Body of pancreas (tissue), 4 donors: ENCODE results near the gene PRR20G. TPM values are rescaled to one million over a fixed set of nuclear protein-coding genes. Genes with fewer than 3 reads are reported as not detected.
"Not testable (repeated sequence)": the region's sequence is repeated elsewhere in the genome, so short reads cannot be mapped to it uniquely, and the experiment has no call there.

Experiments used
- ATAC-seq: fragments of 150-250 bp; one replicate; pipeline ENCODE4 v1.9.1; 2016
- DNase-seq, 4 donors: peaks; one replicate each; pipeline ENCODE4 v3.0.0-alpha.2; 2019
- H3K27ac ChIP-seq, 4 donors: fragments of 200-600 bp; sonication (generic); 1 replicate in 3 of 4; 2 replicates in 1 of 4; pipeline versions ENCODE4 v1.5.1 to v1.6.1; 2016 to 2019; ENCODE audit warnings: mild to moderate bottlenecking in 1 of 4, mixed read lengths in 1 of 4, moderate library complexity in 1 of 4
- H3K27me3 ChIP-seq, 2 donors: fragments of 200-600 bp; sonication (generic); one replicate each; pipeline ENCODE4 v1.6.0; 2016; ENCODE audit warnings: mild to moderate bottlenecking in 1 of 2
- H3K36me3 ChIP-seq, 2 donors: fragments of 200-600 bp; sonication (generic); replicated peaks in 1 of 2; 2 replicates each; pipeline ENCODE4 v1.5.1; 2016; ENCODE audit warnings: low read depth in 2 of 2; ENCODE audit not compliant: insufficient read depth in 1 of 2
- H3K4me1 ChIP-seq: fragments of 200-600 bp; sonication (generic); one replicate; pipeline ENCODE4 v1.6.0; 2016
- H3K4me3 ChIP-seq, 2 donors: fragments of 200-600 bp; sonication (generic); 1 replicate in 1 of 2; 2 replicates in 1 of 2; pipeline ENCODE4 v1.5.1; 2016 to 2019
- H3K9me3 ChIP-seq, 3 donors: fragments of 200-600 bp; sonication (generic); 1 replicate in 2 of 3; 2 replicates in 1 of 3; pipeline ENCODE4 v1.5.1; 2016
- POLR2A ChIP-seq, 3 donors: fragments of 450-650 bp; IDR thresholded peaks; one replicate each; pipeline ENCODE4 v1.6.1; 2016; ENCODE audit warnings: antibody characterized with exemption in 3 of 3, mild to moderate bottlenecking in 2 of 3
- WGBS, 2 donors: methylation state at CpG; one replicate each; pipeline ENCODE4 v1.1.5; 2017; 5-methylcytosine and 5-hydroxymethylcytosine counted together
- intact Hi-C: fragments of 100-400 bp; cut with DNase I; formaldehyde crosslinking; loops from one replicate; pipeline ENCODE4 v1.15.1; 2023
- total RNA-seq, 2 donors: library from RNA; depleted of rRNA; stranded (reverse); fragments of >200 nt; gene quantifications; one replicate each; pipeline ENCODE4 v1.1.0, GENCODE V29; 2016
- TF ChIP-seq, protein P1 (sequence below), 7 experiments: fragments of 450-650 bp in 4 of 7; fragments of 200-600 bp in 3 of 7; sonication (generic) in 3 of 7; IDR thresholded peaks; one replicate each; pipeline ENCODE4 v1.5.1; 2016 to 2019; ENCODE audit warnings: antibody characterized with exemption in 7 of 7

Gene PRR20G
- total RNA-seq, 2 donors from 2014 or later, result not detected

DNA sequence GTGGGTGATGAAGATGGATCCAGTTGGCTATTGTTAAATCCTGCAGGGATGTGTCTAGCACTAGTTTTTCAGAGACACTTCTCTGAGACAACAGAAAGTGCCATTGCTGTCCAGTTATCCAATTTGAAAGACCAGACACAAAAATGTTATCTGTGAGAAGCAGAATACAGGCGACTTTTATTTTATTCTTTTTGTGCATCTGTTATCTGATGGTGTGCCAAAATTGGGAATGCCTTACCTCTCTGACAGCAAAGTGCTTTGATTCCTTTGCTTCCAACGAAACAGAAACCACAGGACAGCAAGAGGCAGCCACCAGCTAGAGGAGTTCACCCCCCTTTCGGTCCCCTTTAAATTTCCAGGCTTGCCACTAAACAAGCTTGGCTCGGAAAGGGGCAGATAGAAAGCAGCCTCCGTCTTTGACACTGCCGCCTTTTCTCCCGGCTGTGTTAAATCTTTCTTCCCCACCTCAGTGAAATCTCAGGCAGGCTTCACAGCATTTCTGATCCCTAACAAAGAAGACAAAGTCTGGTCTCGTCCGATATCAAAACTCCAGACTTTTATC is 17.7 kb upstream of the PRR20G start:
- DNase-seq (no peak), ATAC-seq (no peak)
- Histone ChIP-seq H3K4me3 (no peak overlapping the region), H3K27ac (no peak overlapping the region), H3K9me3 (no peaks in the 10 kb centered on the region), H3K4me1 (peaks cover 4% of the 10 kb centered on the region), H3K27me3 (no peaks in the 10 kb centered on the region), H3K36me3 (no peaks in the 10 kb centered on the region)
- intact Hi-C loops, result no loop called here
- TF ChIP-seq POLR2A (IDR thresholded peaks at IDR 0.05), result no peak
- TF ChIP-seq, protein P1, sequence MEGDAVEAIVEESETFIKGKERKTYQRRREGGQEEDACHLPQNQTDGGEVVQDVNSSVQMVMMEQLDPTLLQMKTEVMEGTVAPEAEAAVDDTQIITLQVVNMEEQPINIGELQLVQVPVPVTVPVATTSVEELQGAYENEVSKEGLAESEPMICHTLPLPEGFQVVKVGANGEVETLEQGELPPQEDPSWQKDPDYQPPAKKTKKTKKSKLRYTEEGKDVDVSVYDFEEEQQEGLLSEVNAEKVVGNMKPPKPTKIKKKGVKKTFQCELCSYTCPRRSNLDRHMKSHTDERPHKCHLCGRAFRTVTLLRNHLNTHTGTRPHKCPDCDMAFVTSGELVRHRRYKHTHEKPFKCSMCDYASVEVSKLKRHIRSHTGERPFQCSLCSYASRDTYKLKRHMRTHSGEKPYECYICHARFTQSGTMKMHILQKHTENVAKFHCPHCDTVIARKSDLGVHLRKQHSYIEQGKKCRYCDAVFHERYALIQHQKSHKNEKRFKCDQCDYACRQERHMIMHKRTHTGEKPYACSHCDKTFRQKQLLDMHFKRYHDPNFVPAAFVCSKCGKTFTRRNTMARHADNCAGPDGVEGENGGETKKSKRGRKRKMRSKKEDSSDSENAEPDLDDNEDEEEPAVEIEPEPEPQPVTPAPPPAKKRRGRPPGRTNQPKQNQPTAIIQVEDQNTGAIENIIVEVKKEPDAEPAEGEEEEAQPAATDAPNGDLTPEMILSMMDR (IDR thresholded peaks at IDR 0.05), result no peak
- 64% methylated on average over 9 of the region's 9 CpGs for WGBS, 2 donors

DNA sequence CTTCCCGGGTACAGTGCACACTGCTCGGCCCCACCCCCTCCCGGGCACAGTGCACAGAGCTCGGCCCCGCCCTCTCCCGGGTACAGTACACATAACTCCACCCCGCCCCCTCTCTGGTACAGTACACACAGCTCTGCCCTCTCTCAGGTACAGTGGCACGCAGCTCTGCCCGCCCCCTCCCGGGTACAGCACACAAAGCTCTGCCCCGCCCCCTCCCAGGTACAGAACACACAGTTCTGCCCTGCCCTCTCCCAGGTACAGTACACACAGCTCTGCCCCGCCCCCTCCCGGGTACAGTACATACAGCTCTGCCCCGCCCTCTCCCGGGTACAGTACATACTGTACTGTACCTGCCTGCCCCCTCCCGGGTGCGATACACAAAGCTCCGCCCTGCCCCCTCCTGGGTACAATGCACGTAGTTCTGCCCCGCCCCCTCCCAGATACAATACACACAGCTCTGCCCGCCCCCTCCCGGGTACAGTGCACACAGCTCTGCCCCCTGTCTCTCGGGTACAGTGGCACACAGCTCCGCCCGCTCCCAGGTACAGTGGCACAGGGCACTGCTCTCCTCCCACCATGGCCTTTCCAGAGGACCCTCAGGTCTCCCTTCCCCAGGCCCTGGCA is 16.4 kb upstream of the PRR20G start:
- Histone ChIP-seq H3K4me1 (peaks cover 4% of the 10 kb centered on the region), H3K4me3 (no peak overlapping the region), H3K9me3 (no peaks in the 10 kb centered on the region), H3K27me3 (no peaks in the 10 kb centered on the region), H3K36me3 (no peaks in the 10 kb centered on the region), H3K27ac (no peak overlapping the region)
- ATAC-seq (peak; percentile 88), DNase-seq (peak; percentile 73 to 97 (median 82))
- 29 to 47% methylated on average over 8 to 22 of the region's 25 CpGs for WGBS, 2 donors
- intact Hi-C loops, result no loop called here
- no peak for TF ChIP-seq POLR2A (IDR thresholded peaks at IDR 0.05)
- TF ChIP-seq, protein P1 (IDR thresholded peaks at IDR 0.05), result no peak

DNA sequence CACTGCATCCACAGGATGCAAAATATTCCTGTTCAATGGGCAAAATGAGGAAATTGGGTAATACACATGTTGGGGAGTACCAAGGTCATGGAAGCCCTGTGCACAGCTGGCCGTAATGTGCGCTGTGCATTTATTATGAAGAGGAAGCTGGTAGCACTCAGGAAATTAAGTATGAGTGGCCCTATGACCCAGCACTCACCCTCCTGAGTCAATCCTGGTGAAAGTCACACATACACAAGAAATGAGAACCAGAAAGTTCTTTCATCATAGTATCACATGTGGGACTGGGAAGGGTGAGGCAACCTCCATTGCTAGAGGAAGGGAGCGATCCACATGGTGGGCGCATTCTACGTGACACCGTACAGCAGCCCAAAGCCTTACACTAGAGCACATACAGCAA is 11.4 kb upstream of the PRR20G start:
- DNase-seq, result peak in 1 of 4 donors; percentile 57
- Histone ChIP-seq H3K36me3 (no peaks in the 10 kb centered on the region), H3K27me3 (no peaks in the 10 kb centered on the region), H3K9me3 (no peaks in the 10 kb centered on the region), H3K4me3 (no peak overlapping the region), H3K27ac (no peak overlapping the region), H3K4me1 (peaks cover 4% of the 10 kb centered on the region)
- WGBS, 2 donors, result 81 to 89% methylated on average over 6 of the region's 6 CpGs
- ATAC-seq, result no peak
- TF ChIP-seq, protein P1 (IDR thresholded peaks at IDR 0.05), result no peak
- TF ChIP-seq POLR2A (IDR thresholded peaks at IDR 0.05), result no peak
- intact Hi-C loops, result no loop called here

DNA sequence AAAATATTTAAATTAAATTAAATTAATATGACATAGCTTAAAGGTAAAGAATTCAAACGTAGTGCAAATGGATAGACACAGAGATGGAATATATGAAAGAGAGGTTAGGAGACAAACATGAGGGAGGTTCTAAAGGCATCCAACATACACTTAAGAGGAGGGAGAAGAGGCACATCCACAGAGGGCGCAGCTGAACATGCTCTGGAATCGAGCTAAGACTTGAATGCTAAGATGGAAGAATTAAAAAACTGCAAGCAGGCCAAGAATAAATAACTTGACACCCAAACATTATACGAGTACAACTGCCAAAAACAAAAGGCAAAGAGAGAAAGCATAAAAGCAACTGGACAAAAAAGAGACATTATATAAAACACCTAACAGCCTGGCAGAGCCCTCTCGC is 9.1 kb upstream of the PRR20G start:
- ATAC-seq, result no peak
- H3K27me3 ChIP-seq, result no peaks in the 10 kb centered on the region
- no peak for DNase-seq
- H3K36me3 ChIP-seq, result no peaks in the 10 kb centered on the region
- TF ChIP-seq, protein P1 (IDR thresholded peaks at IDR 0.05), result no peak
- no peak for TF ChIP-seq POLR2A (IDR thresholded peaks at IDR 0.05)
- H3K4me3 ChIP-seq, result no peak overlapping the region
- H3K4me1 ChIP-seq, result no peaks in the 10 kb centered on the region
- WGBS, 2 donors, result 72 to 78% methylated on average over 5 of the region's 5 CpGs
- H3K9me3 ChIP-seq, result no peaks in the 10 kb centered on the region
- no peak overlapping the region for H3K27ac ChIP-seq
- intact Hi-C loops, result no loop called here

- Histone ChIP-seq H3K36me3 (no peaks in the 10 kb centered on the region), H3K4me1 (no peaks in the 10 kb centered on the region), H3K27ac (no peak overlapping the region), H3K4me3 (no peak overlapping the region), H3K9me3 (no peaks in the 10 kb centered on the region), H3K27me3 (no peaks in the 10 kb centered on the region)
- intact Hi-C loops, result no loop called here
- WGBS, 2 donors, result 37 to 57% methylated on average over 3 of the region's 3 CpGs
- DNase-seq (no peak), ATAC-seq (no peak)
- no peak for TF ChIP-seq POLR2A (IDR thresholded peaks at IDR 0.05)
- TF ChIP-seq, protein P1 (IDR thresholded peaks at IDR 0.05), result no peak
These were observed 8.3 kb upstream of the PRR20G start for GRCh38 chr3:127296166-127296565.

DNA sequence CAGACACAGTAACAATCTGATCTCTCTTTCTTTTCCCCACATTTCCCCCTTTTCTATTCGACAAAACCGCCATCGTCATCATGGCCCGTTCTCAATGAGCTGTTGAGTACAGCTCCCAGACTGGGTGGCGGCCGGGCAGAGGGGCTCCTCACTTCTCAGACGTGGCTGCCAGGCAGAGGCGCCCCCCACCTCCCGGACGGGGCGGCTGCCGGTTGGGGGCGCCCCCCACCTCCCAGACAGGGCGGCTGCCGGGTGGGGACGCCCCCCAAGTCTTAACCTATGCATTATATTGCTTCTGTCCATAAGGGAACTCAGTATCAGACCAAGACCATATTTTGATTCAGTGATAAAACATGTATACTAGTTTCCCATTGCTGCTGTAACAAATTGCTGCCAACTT is 5.8 kb upstream of the PRR20G start:
- H3K27ac ChIP-seq, H3K4me1 ChIP-seq, H3K4me3 ChIP-seq, H3K27me3 ChIP-seq, ATAC-seq, H3K36me3 ChIP-seq, DNase-seq, H3K9me3 ChIP-seq, intact Hi-C loops: not testable (repeated sequence)
- 76 to 80% methylated on average over 16 of the region's 16 CpGs for WGBS, 2 donors
